Right lobe of liver (tissue), 4 donors: ENCODE results near the gene AKAP10.

Source experiments
- POLR2A ChIP-seq: fragments of 450-650 bp; IDR thresholded peaks from one replicate; pipeline ENCODE4 v1.6.1; 2017; ENCODE audit warnings: antibody characterized with exemption, mild to moderate bottlenecking
- TF ChIP-seq, protein P1 (sequence below), 4 donors: fragments of 200-600 bp in 3 of 4; fragments of 450-650 bp in 1 of 4; IDR thresholded peaks; one replicate each; pipeline versions ENCODE4 v1.5.1 to v1.8.0; 2016 to 2022; ENCODE audit warnings: antibody characterized with exemption in 4 of 4, mild to moderate bottlenecking in 2 of 4
- donor health status: DM: no; HTN: no; CAD: no.
- donor health status: DM: no; HTN: no; CAD: no.
- donor health status: DM: no; HTN: yes; CAD: no.

GRCh38 chr17:20012017-20012536 is 34.4 kb upstream of the AKAP10 start:
- TF ChIP-seq, protein P1, sequence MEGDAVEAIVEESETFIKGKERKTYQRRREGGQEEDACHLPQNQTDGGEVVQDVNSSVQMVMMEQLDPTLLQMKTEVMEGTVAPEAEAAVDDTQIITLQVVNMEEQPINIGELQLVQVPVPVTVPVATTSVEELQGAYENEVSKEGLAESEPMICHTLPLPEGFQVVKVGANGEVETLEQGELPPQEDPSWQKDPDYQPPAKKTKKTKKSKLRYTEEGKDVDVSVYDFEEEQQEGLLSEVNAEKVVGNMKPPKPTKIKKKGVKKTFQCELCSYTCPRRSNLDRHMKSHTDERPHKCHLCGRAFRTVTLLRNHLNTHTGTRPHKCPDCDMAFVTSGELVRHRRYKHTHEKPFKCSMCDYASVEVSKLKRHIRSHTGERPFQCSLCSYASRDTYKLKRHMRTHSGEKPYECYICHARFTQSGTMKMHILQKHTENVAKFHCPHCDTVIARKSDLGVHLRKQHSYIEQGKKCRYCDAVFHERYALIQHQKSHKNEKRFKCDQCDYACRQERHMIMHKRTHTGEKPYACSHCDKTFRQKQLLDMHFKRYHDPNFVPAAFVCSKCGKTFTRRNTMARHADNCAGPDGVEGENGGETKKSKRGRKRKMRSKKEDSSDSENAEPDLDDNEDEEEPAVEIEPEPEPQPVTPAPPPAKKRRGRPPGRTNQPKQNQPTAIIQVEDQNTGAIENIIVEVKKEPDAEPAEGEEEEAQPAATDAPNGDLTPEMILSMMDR (IDR thresholded peaks at IDR 0.05) = no peak
- TF ChIP-seq POLR2A = no peak
